ENCODE results near the gene SVIL.

DNA sequence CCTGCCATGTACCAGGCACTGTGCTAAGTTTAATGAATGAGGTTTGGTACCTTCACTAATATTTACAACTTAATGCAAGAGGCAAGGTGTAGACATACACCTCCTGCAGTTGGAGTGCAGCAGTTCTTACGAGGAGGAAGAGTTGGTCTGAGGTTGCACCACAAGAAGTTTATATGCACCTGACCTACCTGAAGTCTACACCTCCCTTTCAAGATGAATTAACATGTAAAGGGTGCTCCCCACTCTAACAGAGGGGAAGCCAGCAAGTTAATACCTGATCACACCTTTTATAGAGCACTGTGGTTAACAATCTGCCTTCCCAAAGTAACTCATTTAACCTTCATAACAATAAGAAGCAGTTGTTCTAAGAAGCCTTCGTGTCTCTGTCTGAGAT lies 225.9 kb downstream of the SVIL start:
- TF ChIP-seq EZH2 (IDR thresholded peaks at IDR 0.05) (no peak), POLR2AphosphoS5 (IDR thresholded peaks at IDR 0.05; ENCODE audit: borderline replicate concordance, low read depth, low read length) (no peak)
